MM.1S (cell line): ENCODE results near the gene ZNF549.

Source experiments
- DNase-seq: peaks from one replicate; pipeline ENCODE4 v3.0.0-alpha.2; 2015
- H2AFZ ChIP-seq: fragments of 300-600 bp; sonication (generic); 2 replicates; pipeline ENCODE4 v1.6.0; 2016; ENCODE audit warnings: antibody characterized with exemption, low read length
- H3F3A ChIP-seq: fragments of 300-600 bp; sonication (generic); 2 replicates; pipeline ENCODE4 v1.6.1; 2016; ENCODE audit warnings: mild to moderate bottlenecking, antibody characterized with exemption, low read length, moderate library complexity, mixed read lengths; ENCODE audit not compliant: insufficient read depth
- H3K27ac ChIP-seq: fragments of 300-600 bp; sonication (generic); 2 replicates; pipeline ENCODE4 v1.5.1; 2016; ENCODE audit warnings: mild to moderate bottlenecking, low read length
- H3K27me3 ChIP-seq: fragments of 300-600 bp; sonication (generic); replicated peaks from 2 replicates; pipeline ENCODE4 v1.6.0; 2016; ENCODE audit warnings: low read length; ENCODE audit not compliant: insufficient read depth
- H3K36me3 ChIP-seq: fragments of 300-600 bp; sonication (generic); replicated peaks from 2 replicates; pipeline ENCODE4 v1.6.1; 2016; ENCODE audit warnings: mild to moderate bottlenecking, low read length, mixed read lengths; ENCODE audit not compliant: insufficient read depth
- H3K4me1 ChIP-seq: fragments of 300-600 bp; sonication (generic); 2 replicates; pipeline ENCODE4 v1.6.1; 2016; ENCODE audit warnings: low read length, mixed read lengths
- H3K4me2 ChIP-seq: fragments of 300-600 bp; sonication (generic); 2 replicates; pipeline ENCODE4 v1.6.0; 2016; ENCODE audit warnings: low read depth, low read length
- H3K4me3 ChIP-seq: fragments of 300-600 bp; sonication (generic); 2 replicates; pipeline ENCODE4 v1.5.1; 2016; ENCODE audit warnings: low read length, mixed read lengths
- H3K79me2 ChIP-seq: fragments of 300-600 bp; sonication (generic); 2 replicates; pipeline ENCODE4 v1.6.1; 2016; ENCODE audit warnings: mixed run types, low read length, mixed read lengths
- H3K9ac ChIP-seq: fragments of 300-600 bp; sonication (generic); 2 replicates; pipeline ENCODE4 v1.6.1; 2016; ENCODE audit warnings: low read length, mixed read lengths
- H3K9me2 ChIP-seq: fragments of 300-600 bp; sonication (generic); replicated peaks from 2 replicates; pipeline ENCODE4 v1.6.1; 2016; ENCODE audit warnings: mild to moderate bottlenecking, low read length, mixed read lengths; ENCODE audit not compliant: insufficient read depth
- H3K9me3 ChIP-seq: fragments of 300-600 bp; sonication (generic); replicated peaks from 2 replicates; pipeline ENCODE4 v1.6.1; 2016; ENCODE audit warnings: mild to moderate bottlenecking, low read length, mixed read lengths; ENCODE audit not compliant: insufficient read depth
- H4K20me1 ChIP-seq: fragments of 300-600 bp; sonication (generic); 2 replicates; pipeline ENCODE4 v1.6.1; 2016; ENCODE audit warnings: mild to moderate bottlenecking, low read length, moderate library complexity, mixed read lengths; ENCODE audit not compliant: insufficient read depth
- CTCF ChIP-seq: fragments of 300-600 bp; sonication (generic); IDR thresholded peaks from 2 replicates; pipeline ENCODE4 v1.5.1; 2016; ENCODE audit warnings: antibody characterized with exemption, low read length, mixed read lengths
- EZH2 ChIP-seq: fragments of 300-600 bp; sonication (generic); optimal IDR thresholded peaks from 2 replicates; pipeline ENCODE3; 2017; ENCODE audit warnings: low read depth, mild to moderate bottlenecking, antibody characterized with exemption, low read length, mixed read lengths
- EZH2phosphoT487 ChIP-seq: fragments of 300-600 bp; sonication (generic); IDR thresholded peaks from 2 replicates; pipeline ENCODE4 v1.6.1; 2018; ENCODE audit warnings: antibody characterized with exemption, low read length

The ZNF549 gene

GRCh38 chr19:57506163-57506562 is 21.0 kb upstream of the ZNF549 start:
- Histone ChIP-seq H3K79me2 (0 out of 2 replicates have a peak, but pooled peaks cover 4% of the 10 kb centered on the region), H3F3A (no peaks in the 10 kb centered on the region), H2AFZ (no peak overlapping the region), H3K4me1 (no peaks in the 10 kb centered on the region), H3K4me3 (no peak overlapping the region), H3K9me3 (no peaks in the 10 kb centered on the region), H4K20me1 (no peaks in the 10 kb centered on the region), H3K36me3 (peaks cover 10% of the 10 kb centered on the region; the same call in 1 of the 2 replicates), H3K27me3 (no peaks in the 10 kb centered on the region), H3K27ac (no peak overlapping the region), H3K9ac (no peak overlapping the region), H3K4me2 (no peak overlapping the region), H3K9me2 (no peaks in the 10 kb centered on the region)
- no peak for DNase-seq
- no peak for TF ChIP-seq CTCF
- TF ChIP-seq EZH2phosphoT487, result no peak
- no peak for TF ChIP-seq EZH2

- Histone ChIP-seq H4K20me1 (no peaks in the 10 kb centered on the region), H3F3A (no peaks in the 10 kb centered on the region), H3K4me2 (no peak overlapping the region), H2AFZ (no peak overlapping the region), H3K9ac (no peak overlapping the region), H3K4me3 (no peak overlapping the region), H3K27ac (no peak overlapping the region), H3K36me3 (peaks cover under 1% of the 10 kb centered on the region; the same call in 1 of the 2 replicates), H3K79me2 (no peaks in the 10 kb centered on the region), H3K4me1 (no peaks in the 10 kb centered on the region), H3K9me3 (no peaks in the 10 kb centered on the region), H3K9me2 (no peaks in the 10 kb centered on the region), H3K27me3 (no peaks in the 10 kb centered on the region)
- TF ChIP-seq CTCF, result no peak
- no peak for TF ChIP-seq EZH2phosphoT487
- TF ChIP-seq EZH2, result no peak
- DNase-seq, result no peak
Observed at GRCh38 chr19:57511484-57511883, 15.7 kb upstream of the ZNF549 start.

GRCh38 chr19:57512845-57513244 is 14.3 kb upstream of the ZNF549 start:
- TF ChIP-seq EZH2, result no peak
- TF ChIP-seq EZH2phosphoT487, result no peak
- TF ChIP-seq CTCF, result no peak
- Histone ChIP-seq H3K79me2 (no peaks in the 10 kb centered on the region), H4K20me1 (no peaks in the 10 kb centered on the region), H3K9me2 (no peaks in the 10 kb centered on the region), H3F3A (no peaks in the 10 kb centered on the region), H3K9me3 (no peaks in the 10 kb centered on the region), H3K4me1 (no peaks in the 10 kb centered on the region), H2AFZ (no peak overlapping the region), H3K4me3 (no peak overlapping the region), H3K9ac (no peak overlapping the region), H3K4me2 (no peak overlapping the region), H3K36me3 (no peaks in the 10 kb centered on the region), H3K27ac (no peak overlapping the region), H3K27me3 (no peaks in the 10 kb centered on the region)
- no peak for DNase-seq
